ENCODE results near the gene CLEC7A. TPM values are rescaled to one million over a fixed set of nuclear protein-coding genes. Genes with fewer than 3 reads are reported as not detected.

CLEC7A gene
- total RNA-seq, 1 experiment from 2014 or later = 0.40 TPM

- CTCF ChIA-PET = no interaction called here
- H2AFZ ChIP-seq (ENCODE audit: low read length) = no peak overlapping the region
- no peaks in the 10 kb centered on the region for H3K9me3 ChIP-seq (ENCODE audit: low read length)
- H4K20me1 ChIP-seq (ENCODE audit: low read length) = no peaks in the 10 kb centered on the region
- ATAC-seq (no peak), DNase-seq (no peak)
- H3K79me2 ChIP-seq (ENCODE audit: low read length) = no peaks in the 10 kb centered on the region
- no peak overlapping the region for H3K9ac ChIP-seq (ENCODE audit: low read length)
- no TSS peak for BruUV-seq (replicated peaks)
- no peaks in the 10 kb centered on the region for H3F3A ChIP-seq (ENCODE audit: low read length, unreplicated experiment)
- H3K27ac ChIP-seq (ENCODE audit: low read length) = no peak overlapping the region
- no peaks in the 10 kb centered on the region for H3K27me3 ChIP-seq (ENCODE audit: low read length)
- H3K9me2 ChIP-seq (replicated peaks; ENCODE audit: low read length) = no peaks in the 10 kb centered on the region
- no peak overlapping the region for H3K4me2 ChIP-seq (ENCODE audit: low read length)
- intact Hi-C loops (cut with micrococcal nuclease) = no loop called here
- H3K36me3 ChIP-seq (ENCODE audit: low read depth, low read length) = no peaks in the 10 kb centered on the region
- POLR2A ChIA-PET (ENCODE audit: unreplicated experiment) = no interaction called here
- TF ChIP-seq CTCF (conservative IDR thresholded peaks at IDR 0.05; ENCODE audit: low read depth, low read length) (no peak), EZH2 (IDR thresholded peaks at IDR 0.05; ENCODE audit: low read length, unreplicated experiment) (no peak), EZH2phosphoT487 (IDR thresholded peaks at IDR 0.05; ENCODE audit: borderline replicate concordance, low read length) (no peak)
- H3K4me1 ChIP-seq (ENCODE audit: insufficient read depth, low read length) = no peaks in the 10 kb centered on the region
- H3K4me3 ChIP-seq (ENCODE audit: low read length) = no peak overlapping the region
These were observed 30.8 kb upstream of the CLEC7A start for GRCh38 chr12:10160617-10161385.

DNA sequence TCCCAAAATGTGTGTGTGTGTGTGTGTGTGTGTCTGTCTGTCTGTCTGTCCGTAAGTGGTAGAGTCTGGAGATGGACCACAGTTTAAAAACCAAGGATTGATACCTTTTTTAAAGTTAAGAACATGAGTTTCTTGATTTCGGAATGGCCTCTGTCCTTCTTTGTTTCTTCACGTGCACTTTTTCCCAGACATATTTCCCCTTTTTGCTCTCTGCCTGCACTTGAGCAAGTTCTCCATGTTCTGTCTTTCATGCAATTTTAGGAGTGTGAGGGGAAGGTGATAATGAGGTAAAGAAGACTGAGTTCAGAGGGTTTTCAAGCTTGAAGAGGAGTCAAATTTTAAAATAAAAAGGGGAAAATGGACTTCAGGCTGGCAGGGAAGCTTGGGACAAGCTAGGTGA lies 29.3 kb upstream of the CLEC7A start:
- Histone ChIP-seq H3F3A (ENCODE audit: low read length, unreplicated experiment) (no peaks in the 10 kb centered on the region), H2AFZ (ENCODE audit: low read length) (no peak overlapping the region), H3K9me2 (replicated peaks; ENCODE audit: low read length) (no peaks in the 10 kb centered on the region), H3K9me3 (ENCODE audit: low read length) (no peaks in the 10 kb centered on the region), H3K27me3 (ENCODE audit: low read length) (no peaks in the 10 kb centered on the region), H3K27ac (ENCODE audit: low read length) (no peak overlapping the region), H3K9ac (ENCODE audit: low read length) (no peak overlapping the region), H3K4me3 (ENCODE audit: low read length) (no peak overlapping the region), H3K4me2 (ENCODE audit: low read length) (no peak overlapping the region), H4K20me1 (ENCODE audit: low read length) (no peaks in the 10 kb centered on the region), H3K4me1 (ENCODE audit: insufficient read depth, low read length) (no peaks in the 10 kb centered on the region), H3K36me3 (ENCODE audit: low read depth, low read length) (no peaks in the 10 kb centered on the region), H3K79me2 (ENCODE audit: low read length) (no peaks in the 10 kb centered on the region)
- TF ChIP-seq EZH2phosphoT487 (IDR thresholded peaks at IDR 0.05; ENCODE audit: borderline replicate concordance, low read length) = no peak
- no peak for TF ChIP-seq CTCF (conservative IDR thresholded peaks at IDR 0.05; ENCODE audit: low read depth, low read length)
- no peak for TF ChIP-seq EZH2 (IDR thresholded peaks at IDR 0.05; ENCODE audit: low read length, unreplicated experiment)
- CTCF ChIA-PET = no interaction called here
- intact Hi-C loops (cut with micrococcal nuclease) = no loop called here
- BruUV-seq (replicated peaks) = no TSS peak
- POLR2A ChIA-PET (ENCODE audit: unreplicated experiment) = no interaction called here
- ATAC-seq = no peak
- DNase-seq = no peak

DNA sequence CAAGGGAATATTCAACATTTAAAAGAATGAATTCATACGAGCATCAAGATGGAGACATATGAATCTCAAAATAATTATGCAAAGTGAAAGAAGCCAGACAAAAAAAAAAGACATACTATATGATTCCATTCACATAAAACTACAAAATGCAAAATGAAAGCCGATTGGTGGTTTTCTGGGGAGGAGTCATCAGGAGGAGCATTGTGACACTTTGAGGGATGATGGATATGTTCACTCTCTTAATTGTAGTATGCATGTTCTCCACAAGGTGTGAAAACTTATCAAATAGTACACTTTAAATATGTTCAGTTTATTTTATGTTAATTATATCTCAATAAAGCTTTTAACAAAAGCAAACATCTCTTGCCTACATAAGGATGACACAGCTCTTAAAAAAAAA lies 28.4 kb upstream of the CLEC7A start:
- Histone ChIP-seq H3K27me3 (ENCODE audit: low read length) (no peaks in the 10 kb centered on the region), H4K20me1 (ENCODE audit: low read length) (no peaks in the 10 kb centered on the region), H3K36me3 (ENCODE audit: low read depth, low read length) (no peaks in the 10 kb centered on the region), H3K4me2 (ENCODE audit: low read length) (no peak overlapping the region), H3K27ac (ENCODE audit: low read length) (no peak overlapping the region), H3K9me3 (ENCODE audit: low read length) (no peaks in the 10 kb centered on the region), H3K9me2 (replicated peaks; ENCODE audit: low read length) (no peaks in the 10 kb centered on the region), H3K79me2 (ENCODE audit: low read length) (no peaks in the 10 kb centered on the region), H2AFZ (ENCODE audit: low read length) (no peak overlapping the region), H3K9ac (ENCODE audit: low read length) (no peak overlapping the region), H3K4me1 (ENCODE audit: insufficient read depth, low read length) (no peaks in the 10 kb centered on the region), H3F3A (ENCODE audit: low read length, unreplicated experiment) (no peaks in the 10 kb centered on the region), H3K4me3 (ENCODE audit: low read length) (no peak overlapping the region)
- DNase-seq (no peak), ATAC-seq (no peak)
- CTCF ChIA-PET = no interaction called here
- TF ChIP-seq EZH2 (IDR thresholded peaks at IDR 0.05; ENCODE audit: low read length, unreplicated experiment) (no peak), EZH2phosphoT487 (IDR thresholded peaks at IDR 0.05; ENCODE audit: borderline replicate concordance, low read length) (no peak), CTCF (conservative IDR thresholded peaks at IDR 0.05; ENCODE audit: low read depth, low read length) (no peak)
- intact Hi-C loops (cut with micrococcal nuclease) = no loop called here
- no TSS peak for BruUV-seq (replicated peaks)
- POLR2A ChIA-PET (ENCODE audit: unreplicated experiment) = no interaction called here

Measured in PC-3 (cell line).